Measurements from ENCODE around the gene ABCC11. TPM values are rescaled to one million over a fixed set of nuclear protein-coding genes. Genes with fewer than 3 reads are reported as not detected.

The ABCC11 gene
- total and polyA plus RNA-seq, 2 of the 13 experiments (the other 11 are each of a cell fraction or from before 2014, with no cell fraction given), result 1.0 to 1.4 TPM

DNA sequence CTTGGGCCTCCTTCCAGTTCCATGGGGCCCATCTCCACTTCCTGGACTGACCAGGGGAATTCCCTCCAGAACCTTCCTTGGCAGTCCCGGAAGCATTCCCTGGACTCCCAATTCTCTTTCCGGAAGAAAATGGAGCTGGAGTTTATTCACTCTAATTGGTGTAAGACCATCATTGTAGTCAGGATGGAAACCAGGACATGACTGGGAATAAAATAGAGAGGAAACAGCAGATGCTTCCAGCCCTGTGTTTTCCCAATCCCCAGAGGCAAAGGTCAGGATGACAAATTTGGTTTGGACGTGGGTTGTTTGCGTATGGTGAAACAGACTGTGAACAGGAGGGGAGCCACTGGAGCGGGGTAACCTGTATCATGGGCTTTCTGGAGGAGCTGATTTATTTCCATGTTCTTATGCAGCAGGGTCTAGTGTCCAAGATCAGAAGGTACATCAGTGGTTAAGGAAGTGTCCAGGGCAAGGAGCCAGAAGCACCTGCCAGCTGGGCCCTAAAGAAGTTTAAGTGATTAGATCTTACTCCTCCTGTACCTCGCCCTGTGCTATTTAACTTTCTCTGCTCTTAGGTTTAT is 11.7 kb downstream of the ABCC11 start (continued):
- TF ChIP-seq ZNF747 (CRISPR knock-in tag; IDR thresholded peaks at IDR 0.05; ENCODE audit: borderline replicate concordance) (no peak), ZNF781 (CRISPR knock-in tag; IDR thresholded peaks at IDR 0.05; ENCODE audit: borderline replicate concordance, not compliant biosample characterization) (peak; percentile 75), FOXM1 (CRISPR knock-in tag; IDR thresholded peaks at IDR 0.05) (no peak), ZNF816 (CRISPR knock-in tag; IDR thresholded peaks at IDR 0.05; ENCODE audit: borderline replicate concordance) (peak; percentile 73; the same call in 1 of the 2 replicates), SALL2 (CRISPR knock-in tag; IDR thresholded peaks at IDR 0.05) (no peak), ZNF263 (CRISPR knock-in tag; IDR thresholded peaks at IDR 0.05) (no peak; the same call in 1 of the 2 replicates), ETV5 (CRISPR knock-in tag; IDR thresholded peaks at IDR 0.05; ENCODE audit: borderline replicate concordance) (peak; percentile 83; the same call in 1 of the 2 replicates), IRF2 (CRISPR knock-in tag; IDR thresholded peaks at IDR 0.05) (0 out of 2 replicates have a peak, but pooled peaks have one; percentile 13), ZNF549 (CRISPR knock-in tag; IDR thresholded peaks at IDR 0.05) (no peak), JDP2 (CRISPR knock-in tag; IDR thresholded peaks at IDR 0.05; ENCODE audit: borderline replicate concordance) (no peak), ZNF775 (CRISPR knock-in tag; IDR thresholded peaks at IDR 0.05; ENCODE audit: borderline replicate concordance) (peak; percentile 96), NONO (IDR thresholded peaks at IDR 0.05) (no peak), NONO (CRISPR knock-in tag; conservative IDR thresholded peaks at IDR 0.05) (no peak; the same call in 1 of the 2 replicates), ZNF839 (CRISPR knock-in tag; IDR thresholded peaks at IDR 0.05; ENCODE audit: borderline replicate concordance) (no peak), SIN3B (IDR thresholded peaks at IDR 0.05; ENCODE audit: low read length) (no peak), KLF15 (CRISPR knock-in tag; IDR thresholded peaks at IDR 0.05; ENCODE audit: borderline replicate concordance) (no peak), ZNF746 (CRISPR knock-in tag; IDR thresholded peaks at IDR 0.05) (no peak), REL (CRISPR knock-in tag; conservative IDR thresholded peaks at IDR 0.05) (no peak)
- TF ChIP-seq, protein P1, sequence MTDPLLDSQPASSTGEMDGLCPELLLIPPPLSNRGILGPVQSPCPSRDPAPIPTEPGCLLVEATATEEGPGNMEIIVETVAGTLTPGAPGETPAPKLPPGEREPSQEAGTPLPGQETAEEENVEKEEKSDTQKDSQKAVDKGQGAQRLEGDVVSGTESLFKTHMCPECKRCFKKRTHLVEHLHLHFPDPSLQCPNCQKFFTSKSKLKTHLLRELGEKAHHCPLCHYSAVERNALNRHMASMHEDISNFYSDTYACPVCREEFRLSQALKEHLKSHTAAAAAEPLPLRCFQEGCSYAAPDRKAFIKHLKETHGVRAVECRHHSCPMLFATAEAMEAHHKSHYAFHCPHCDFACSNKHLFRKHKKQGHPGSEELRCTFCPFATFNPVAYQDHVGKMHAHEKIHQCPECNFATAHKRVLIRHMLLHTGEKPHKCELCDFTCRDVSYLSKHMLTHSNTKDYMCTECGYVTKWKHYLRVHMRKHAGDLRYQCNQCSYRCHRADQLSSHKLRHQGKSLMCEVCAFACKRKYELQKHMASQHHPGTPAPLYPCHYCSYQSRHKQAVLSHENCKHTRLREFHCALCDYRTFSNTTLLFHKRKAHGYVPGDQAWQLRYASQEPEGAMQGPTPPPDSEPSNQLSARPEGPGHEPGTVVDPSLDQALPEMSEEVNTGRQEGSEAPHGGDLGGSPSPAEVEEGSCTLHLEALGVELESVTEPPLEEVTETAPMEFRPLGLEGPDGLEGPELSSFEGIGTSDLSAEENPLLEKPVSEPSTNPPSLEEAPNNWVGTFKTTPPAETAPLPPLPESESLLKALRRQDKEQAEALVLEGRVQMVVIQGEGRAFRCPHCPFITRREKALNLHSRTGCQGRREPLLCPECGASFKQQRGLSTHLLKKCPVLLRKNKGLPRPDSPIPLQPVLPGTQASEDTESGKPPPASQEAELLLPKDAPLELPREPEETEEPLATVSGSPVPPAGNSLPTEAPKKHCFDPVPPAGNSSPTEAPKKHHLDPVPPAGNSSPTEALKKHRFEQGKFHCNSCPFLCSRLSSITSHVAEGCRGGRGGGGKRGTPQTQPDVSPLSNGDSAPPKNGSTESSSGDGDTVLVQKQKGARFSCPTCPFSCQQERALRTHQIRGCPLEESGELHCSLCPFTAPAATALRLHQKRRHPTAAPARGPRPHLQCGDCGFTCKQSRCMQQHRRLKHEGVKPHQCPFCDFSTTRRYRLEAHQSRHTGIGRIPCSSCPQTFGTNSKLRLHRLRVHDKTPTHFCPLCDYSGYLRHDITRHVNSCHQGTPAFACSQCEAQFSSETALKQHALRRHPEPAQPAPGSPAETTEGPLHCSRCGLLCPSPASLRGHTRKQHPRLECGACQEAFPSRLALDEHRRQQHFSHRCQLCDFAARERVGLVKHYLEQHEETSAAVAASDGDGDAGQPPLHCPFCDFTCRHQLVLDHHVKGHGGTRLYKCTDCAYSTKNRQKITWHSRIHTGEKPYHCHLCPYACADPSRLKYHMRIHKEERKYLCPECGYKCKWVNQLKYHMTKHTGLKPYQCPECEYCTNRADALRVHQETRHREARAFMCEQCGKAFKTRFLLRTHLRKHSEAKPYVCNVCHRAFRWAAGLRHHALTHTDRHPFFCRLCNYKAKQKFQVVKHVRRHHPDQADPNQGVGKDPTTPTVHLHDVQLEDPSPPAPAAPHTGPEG (CRISPR knock-in tag; IDR thresholded peaks at IDR 0.05), result no peak
- TF ChIP-seq, protein P2, sequence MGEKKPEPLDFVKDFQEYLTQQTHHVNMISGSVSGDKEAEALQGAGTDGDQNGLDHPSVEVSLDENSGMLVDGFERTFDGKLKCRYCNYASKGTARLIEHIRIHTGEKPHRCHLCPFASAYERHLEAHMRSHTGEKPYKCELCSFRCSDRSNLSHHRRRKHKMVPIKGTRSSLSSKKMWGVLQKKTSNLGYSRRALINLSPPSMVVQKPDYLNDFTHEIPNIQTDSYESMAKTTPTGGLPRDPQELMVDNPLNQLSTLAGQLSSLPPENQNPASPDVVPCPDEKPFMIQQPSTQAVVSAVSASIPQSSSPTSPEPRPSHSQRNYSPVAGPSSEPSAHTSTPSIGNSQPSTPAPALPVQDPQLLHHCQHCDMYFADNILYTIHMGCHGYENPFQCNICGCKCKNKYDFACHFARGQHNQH (CRISPR knock-in tag; IDR thresholded peaks at IDR 0.05), result no peak
- TF ChIP-seq, protein P3, sequence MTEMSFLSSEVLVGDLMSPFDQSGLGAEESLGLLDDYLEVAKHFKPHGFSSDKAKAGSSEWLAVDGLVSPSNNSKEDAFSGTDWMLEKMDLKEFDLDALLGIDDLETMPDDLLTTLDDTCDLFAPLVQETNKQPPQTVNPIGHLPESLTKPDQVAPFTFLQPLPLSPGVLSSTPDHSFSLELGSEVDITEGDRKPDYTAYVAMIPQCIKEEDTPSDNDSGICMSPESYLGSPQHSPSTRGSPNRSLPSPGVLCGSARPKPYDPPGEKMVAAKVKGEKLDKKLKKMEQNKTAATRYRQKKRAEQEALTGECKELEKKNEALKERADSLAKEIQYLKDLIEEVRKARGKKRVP (CRISPR knock-in tag; IDR thresholded peaks at IDR 0.05), result peak in 1 of 2 experiments; percentile 47; a peak in 1 of 4 replicates

Data from HepG2 (cell line).